GM06990 (cell line): ENCODE data around the gene MAPKAPK2.

Experiments
- DNase-seq: peaks from one replicate; pipeline ENCODE4 v3.0.0-alpha.2; 2011; ENCODE audit not compliant: insufficient read length; ENCODE audit errors: extremely low read depth
- H3K27me3 ChIP-seq: replicated peaks from 2 replicates; pipeline ENCODE4 v1.6.0; 2011; ENCODE audit warnings: low read length; ENCODE audit not compliant: control insufficient read depth, insufficient read depth
- H3K36me3 ChIP-seq: 2 replicates; pipeline ENCODE4 v1.5.1; 2011; ENCODE audit warnings: low read length; ENCODE audit not compliant: control insufficient read depth, insufficient read depth
- H3K4me3 ChIP-seq: replicated peaks from 2 replicates; pipeline ENCODE4 v1.5.1; 2011; ENCODE audit warnings: low read depth, mild to moderate bottlenecking, control low read depth, low read length
- CTCF ChIP-seq: IDR thresholded peaks from 2 replicates; pipeline ENCODE4 v1.5.1; 2011; ENCODE audit warnings: low read length, control low read depth, mild to moderate bottlenecking, inconsistent platforms; ENCODE audit not compliant: insufficient read depth, poor library complexity, severe bottlenecking

The MAPKAPK2 gene

GRCh38 chr1:206662396-206663092 lies 22.2 kb upstream of the MAPKAPK2 start:
- H3K4me3 ChIP-seq: no peak overlapping the region
- H3K27me3 ChIP-seq: no peaks in the 10 kb centered on the region

GRCh38 chr1:206663362-206663761 lies 21.3 kb upstream of the MAPKAPK2 start:
- no peak for TF ChIP-seq CTCF
- no peaks in the 10 kb centered on the region for H3K27me3 ChIP-seq
- no peak overlapping the region for H3K4me3 ChIP-seq
- no peaks in the 10 kb centered on the region for H3K36me3 ChIP-seq
- no peak for DNase-seq

More at GRCh38 chr1:206662396-206663092, 22.2 kb upstream of the MAPKAPK2 start:
- DNase-seq: no peak
- H3K36me3 ChIP-seq: no peaks in the 10 kb centered on the region
- TF ChIP-seq CTCF: no peak

GRCh38 chr1:206663832-206664652 lies 20.7 kb upstream of the MAPKAPK2 start:
- Histone ChIP-seq H3K4me3 (peak overlapping the region; percentile 13), H3K36me3 (no peaks in the 10 kb centered on the region), H3K27me3 (no peaks in the 10 kb centered on the region)
- DNase-seq: peak; percentile 56
- TF ChIP-seq CTCF: peak; percentile 78

GRCh38 chr1:206664740-206665139 lies 20.0 kb upstream of the MAPKAPK2 start:
- TF ChIP-seq CTCF: no peak
- no peaks in the 10 kb centered on the region for H3K27me3 ChIP-seq
- no peak for DNase-seq
- no peak overlapping the region for H3K4me3 ChIP-seq
- no peaks in the 10 kb centered on the region for H3K36me3 ChIP-seq

GRCh38 chr1:206666031-206666561 lies 18.6 kb upstream of the MAPKAPK2 start:
- DNase-seq: no peak
- no peak for TF ChIP-seq CTCF
- Histone ChIP-seq H3K27me3 (no peaks in the 10 kb centered on the region), H3K36me3 (no peaks in the 10 kb centered on the region), H3K4me3 (no peak overlapping the region)
